Right atrium auricular region (tissue), 2 donors: ENCODE data around the gene FGD4. TPM values are rescaled to one million over a fixed set of nuclear protein-coding genes. Genes with fewer than 3 reads are reported as not detected.

Source experiments
- DNase-seq: peaks from one replicate; pipeline ENCODE4 v3.0.0-alpha.2; 2019; ENCODE audit warnings: low spot score
- H3K27ac ChIP-seq, 2 donors: fragments of 200-600 bp; sonication (generic); 1 replicate in 1 of 2; 2 replicates in 1 of 2; pipeline ENCODE4 v1.5.1; 2016 to 2019
- H3K27me3 ChIP-seq, 2 donors: fragments of 200-600 bp; sonication (generic); one replicate each; pipeline versions ENCODE4 v1.5.1 to v1.6.0; 2017 to 2019
- H3K36me3 ChIP-seq: fragments of 200-600 bp; sonication (generic); one replicate; pipeline ENCODE4 v1.5.1; 2016
- H3K4me1 ChIP-seq, 2 donors: fragments of 200-600 bp; sonication (generic); one replicate each; pipeline versions ENCODE4 v1.5.1 to v1.6.0; 2017 to 2019
- H3K4me3 ChIP-seq, 2 donors: fragments of 200-600 bp; sonication (generic); 1 replicate in 1 of 2; 2 replicates in 1 of 2; pipeline ENCODE4 v1.5.1; 2017 to 2019; ENCODE audit warnings: mild to moderate bottlenecking in 1 of 2, moderate library complexity in 1 of 2
- H3K9me3 ChIP-seq, 2 donors: fragments of 200-600 bp; sonication (generic); one replicate each; pipeline ENCODE4 v1.5.1; 2019
- CTCF ChIP-seq, 2 donors: fragments of 200-600 bp; sonication (generic); IDR thresholded peaks; one replicate each; pipeline ENCODE4 v1.5.1; 2019; ENCODE audit warnings: antibody characterized with exemption in 2 of 2
- total RNA-seq, 2 donors: library from RNA; depleted of rRNA; stranded (reverse); fragments of >200 nt; gene quantifications; one replicate each; pipeline ENCODE4 v1.1.0, GENCODE V29; 2016

The FGD4 gene
- total RNA-seq, 2 donors from 2014 or later, result 13.5 to 16.2 TPM

DNA sequence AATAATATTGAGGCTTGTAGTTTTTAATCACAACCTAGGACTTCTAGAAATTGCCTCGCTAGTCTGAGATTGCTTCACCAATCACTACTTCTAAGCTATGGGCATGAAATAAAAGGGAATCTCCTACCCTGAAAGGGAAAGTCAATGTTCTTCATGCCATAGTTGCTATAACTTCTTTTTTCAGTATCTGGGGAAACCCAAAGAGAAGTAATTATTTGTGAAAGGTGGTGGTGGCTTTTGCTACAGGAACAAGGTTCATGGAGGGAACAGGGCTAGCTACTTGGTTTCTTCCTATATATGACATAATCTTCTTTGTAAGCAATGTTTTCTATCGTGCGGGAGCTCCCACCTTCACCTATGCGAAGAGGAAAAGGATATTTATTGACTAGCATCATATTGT lies 218.2 kb downstream of the FGD4 start:
- peaks cover 43% of the 10 kb centered on the region for H3K36me3 ChIP-seq
- no peak for TF ChIP-seq CTCF (IDR thresholded peaks at IDR 0.05)
- no peaks in the 10 kb centered on the region for H3K9me3 ChIP-seq
- DNase-seq, result no peak
- peaks cover 0 to 2% of the 10 kb centered on the region in 2 donors for H3K4me1 ChIP-seq
- no peaks in the 10 kb centered on the region for H3K27me3 ChIP-seq
- no peak overlapping the region for H3K4me3 ChIP-seq
- H3K27ac ChIP-seq, result no peak overlapping the region

DNA sequence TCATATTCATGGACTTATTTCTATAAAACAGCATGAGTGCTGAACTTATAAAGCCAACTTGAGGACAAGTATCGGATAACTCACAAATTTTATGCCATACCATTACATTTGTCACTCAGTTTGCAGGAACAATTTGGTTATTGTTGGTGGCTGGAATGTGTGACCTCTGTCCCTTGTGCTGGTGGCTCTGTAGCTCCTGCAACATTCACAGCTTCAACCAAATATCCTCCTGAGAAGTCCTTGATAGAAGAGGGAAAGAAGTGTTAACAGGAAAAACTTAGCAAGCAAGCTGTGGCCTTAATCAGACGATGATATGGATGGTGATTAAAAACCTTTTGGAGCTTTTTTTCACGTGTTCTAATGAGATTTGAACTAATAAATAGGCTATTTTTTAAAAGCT lies 218.8 kb downstream of the FGD4 start:
- Histone ChIP-seq H3K36me3 (peaks cover 37% of the 10 kb centered on the region), H3K27me3 (no peaks in the 10 kb centered on the region), H3K4me1 (no peaks in the 10 kb centered on the region), H3K4me3 (no peak overlapping the region), H3K9me3 (no peaks in the 10 kb centered on the region), H3K27ac (no peak overlapping the region)
- TF ChIP-seq CTCF (IDR thresholded peaks at IDR 0.05), result no peak
- no peak for DNase-seq

DNA sequence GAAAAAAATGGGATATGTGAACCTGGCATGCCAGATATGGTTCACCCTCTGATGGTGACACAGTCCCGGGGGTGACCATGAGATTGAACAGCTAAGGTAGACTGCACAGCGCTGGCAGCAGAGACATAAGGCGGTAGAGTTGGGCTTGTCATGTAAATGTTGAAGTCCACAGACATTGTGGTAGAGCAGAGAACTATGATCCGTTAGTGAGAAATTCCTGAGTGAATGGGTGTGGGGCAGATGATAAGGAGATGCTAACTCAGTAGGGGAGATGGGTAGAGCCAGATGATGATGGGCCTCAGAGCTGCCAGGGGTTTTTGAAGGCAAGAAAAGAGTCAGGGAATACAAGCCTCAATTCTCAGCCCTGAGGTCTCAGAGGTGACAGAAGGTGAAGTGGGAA lies 228.6 kb downstream of the FGD4 start:
- DNase-seq, result no peak
- TF ChIP-seq CTCF (IDR thresholded peaks at IDR 0.05), result no peak
- no peaks in the 10 kb centered on the region for H3K9me3 ChIP-seq
- H3K4me1 ChIP-seq, result no peaks in the 10 kb centered on the region
- peaks cover 59% of the 10 kb centered on the region for H3K36me3 ChIP-seq
- no peaks in the 10 kb centered on the region for H3K27me3 ChIP-seq
- no peak overlapping the region for H3K4me3 ChIP-seq
- no peak overlapping the region for H3K27ac ChIP-seq

- Histone ChIP-seq H3K4me3 (no peak overlapping the region), H3K4me1 (peaks cover 0 to under 1% of the 10 kb centered on the region in 2 donors), H3K27ac (no peak overlapping the region), H3K36me3 (peaks cover 50% of the 10 kb centered on the region), H3K9me3 (no peaks in the 10 kb centered on the region), H3K27me3 (no peaks in the 10 kb centered on the region)
- no peak for DNase-seq
- no peak for TF ChIP-seq CTCF (IDR thresholded peaks at IDR 0.05)
These were observed 242.0 kb downstream of the FGD4 start for GRCh38 chr12:32641287-32641901.

- no peaks in the 10 kb centered on the region for H3K27me3 ChIP-seq
- no peaks in the 10 kb centered on the region for H3K9me3 ChIP-seq
- no peak for TF ChIP-seq CTCF (IDR thresholded peaks at IDR 0.05)
- peaks cover 26% of the 10 kb centered on the region for H3K36me3 ChIP-seq
- H3K4me1 ChIP-seq, result peaks cover 0 to 10% of the 10 kb centered on the region in 2 donors
- no peak overlapping the region for H3K4me3 ChIP-seq
- no peak for DNase-seq
- no peak overlapping the region for H3K27ac ChIP-seq
These were observed 245.1 kb downstream of the FGD4 start for GRCh38 chr12:32644431-32644830.

DNA sequence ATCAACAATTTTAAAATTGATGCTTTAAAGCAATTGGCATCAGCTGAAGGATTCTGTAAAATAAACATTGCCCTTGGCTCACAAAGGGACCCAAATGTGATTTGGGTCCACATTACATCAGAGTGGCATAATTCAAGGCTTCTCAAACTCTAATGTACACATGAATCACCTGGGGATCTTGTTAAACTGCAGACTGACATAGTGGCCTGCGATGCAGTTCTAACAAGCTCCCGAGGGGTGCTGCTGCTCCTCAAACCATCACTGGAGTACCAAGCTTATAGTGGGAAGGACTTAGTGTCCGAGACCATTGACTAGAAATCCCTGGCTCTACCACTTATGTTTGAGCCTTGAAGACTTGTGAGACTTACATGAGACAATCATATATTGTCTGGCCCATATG lies 247.9 kb downstream of the FGD4 start:
- no peak overlapping the region for H3K27ac ChIP-seq
- peaks cover 11% of the 10 kb centered on the region for H3K36me3 ChIP-seq
- TF ChIP-seq CTCF (IDR thresholded peaks at IDR 0.05), result no peak
- no peaks in the 10 kb centered on the region for H3K27me3 ChIP-seq
- no peaks in the 10 kb centered on the region for H3K9me3 ChIP-seq
- H3K4me3 ChIP-seq, result no peak overlapping the region
- H3K4me1 ChIP-seq, result peaks cover 0 to 10% of the 10 kb centered on the region in 2 donors
- DNase-seq, result no peak
